Mesodermal cell (in vitro differentiated cells): ENCODE data around the gene TSG101.

ENCODE experiments used
- H3K27ac ChIP-seq: 2 replicates; pipeline ENCODE4 v1.7.0; 2013; ENCODE audit warnings: mild to moderate bottlenecking, low read depth, low read length, moderate library complexity; ENCODE audit not compliant: severe bottlenecking
- H3K36me3 ChIP-seq: 2 replicates; pipeline ENCODE4 v1.7.1; 2013; ENCODE audit warnings: mild to moderate bottlenecking, low read length, moderate library complexity; ENCODE audit not compliant: control insufficient read depth, insufficient read depth
- H3K4me1 ChIP-seq: one replicate; pipeline ENCODE4 v1.7.1; 2013; ENCODE audit warnings: mild to moderate bottlenecking, low read length; ENCODE audit not compliant: insufficient read depth, control insufficient read depth, poor library complexity, severe bottlenecking
- H3K4me3 ChIP-seq: 2 replicates; pipeline ENCODE4 v1.7.0; 2013; ENCODE audit warnings: low read length, control low read depth, mild to moderate bottlenecking; ENCODE audit not compliant: insufficient read depth, poor library complexity, severe bottlenecking; ENCODE audit errors: extremely low read depth
- H3K9me3 ChIP-seq: 2 replicates; pipeline ENCODE4 v1.7.1; 2013; ENCODE audit warnings: mild to moderate bottlenecking, low read length, moderate library complexity; ENCODE audit not compliant: control insufficient read depth
- WGBS, 2 experiments: methylation state at CpG; one replicate each; pipeline ENCODE4 v1.1.5; 2013; ENCODE audit warnings: missing lambda C conversion rate in 2 of 2; ENCODE audit not compliant: insufficient coverage in 2 of 2; 5-methylcytosine and 5-hydroxymethylcytosine counted together

TSG101 gene

DNA sequence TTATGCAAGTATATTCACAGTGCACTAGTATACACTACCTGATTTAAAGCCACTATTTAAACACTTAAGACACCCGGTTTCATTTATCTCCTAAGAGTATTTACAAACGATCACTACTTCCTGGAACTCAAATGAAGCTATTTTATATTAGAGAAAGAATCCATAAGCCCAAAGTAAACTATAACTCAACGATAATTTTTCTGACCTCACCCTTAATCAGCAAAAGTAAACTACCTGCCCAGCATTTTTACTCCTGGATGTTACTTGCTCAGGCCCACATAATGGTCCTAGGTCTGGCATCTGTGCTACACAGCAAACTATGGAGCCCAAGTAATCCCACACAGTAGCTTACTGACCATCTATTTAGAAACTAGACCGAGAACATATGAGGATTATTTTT, 33.4 kb downstream of the TSG101 start:
- Histone ChIP-seq H3K36me3 (peaks cover 51% of the 10 kb centered on the region), H3K4me3 (no peak overlapping the region), H3K4me1 (no peaks in the 10 kb centered on the region), H3K9me3 (no peaks in the 10 kb centered on the region), H3K27ac (no peak overlapping the region)
- WGBS, 2 experiments = 71 to 91% methylated on average over 1 of the region's 4 CpGs

DNA sequence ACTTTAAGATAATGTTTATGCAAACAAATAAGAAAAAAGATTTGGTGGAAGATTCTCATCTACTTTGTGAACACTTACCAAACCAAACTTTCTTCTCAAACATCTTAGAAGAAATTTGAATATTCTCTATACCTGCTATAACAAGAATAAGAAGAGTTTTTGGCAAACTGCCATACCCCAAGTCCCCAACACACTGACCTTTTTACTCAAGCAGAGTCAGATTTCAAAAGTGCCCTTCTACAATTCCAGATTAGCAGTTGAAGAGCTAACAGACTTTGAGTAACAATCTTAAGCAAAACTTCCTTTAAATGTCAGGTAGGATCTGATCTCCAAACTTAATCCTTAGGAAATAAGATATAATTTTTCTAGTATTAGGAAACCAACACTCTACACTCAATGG, 33.9 kb downstream of the TSG101 start:
- Histone ChIP-seq H3K4me3 (no peak overlapping the region), H3K27ac (no peak overlapping the region), H3K36me3 (peaks cover 50% of the 10 kb centered on the region), H3K9me3 (no peaks in the 10 kb centered on the region), H3K4me1 (no peaks in the 10 kb centered on the region)

DNA sequence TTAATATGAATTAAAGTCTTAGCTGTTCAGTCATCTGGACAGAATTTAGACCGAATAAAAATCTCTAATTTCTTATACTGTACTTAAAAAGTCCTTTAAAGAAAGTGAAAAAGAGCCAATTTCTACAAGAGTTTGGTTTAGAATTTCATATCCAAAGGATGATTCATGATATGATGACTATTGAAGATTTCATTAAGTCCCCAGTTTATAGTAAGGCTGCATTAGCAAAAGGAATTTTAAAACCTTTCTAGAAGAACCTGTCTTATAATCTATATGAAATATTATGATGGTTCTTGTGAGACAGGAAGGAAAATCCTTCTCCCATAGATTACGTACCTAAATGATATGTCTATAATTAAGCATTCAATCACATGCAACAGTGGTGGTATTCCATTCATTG, 34.8 kb downstream of the TSG101 start:
- WGBS, 2 experiments = no CpG with 5 or more reads among the region's 2 CpGs
- H3K27ac ChIP-seq = no peak overlapping the region
- H3K4me3 ChIP-seq = no peak overlapping the region
- H3K9me3 ChIP-seq = no peaks in the 10 kb centered on the region
- H3K4me1 ChIP-seq = no peaks in the 10 kb centered on the region
- H3K36me3 ChIP-seq = peaks cover 54% of the 10 kb centered on the region

DNA sequence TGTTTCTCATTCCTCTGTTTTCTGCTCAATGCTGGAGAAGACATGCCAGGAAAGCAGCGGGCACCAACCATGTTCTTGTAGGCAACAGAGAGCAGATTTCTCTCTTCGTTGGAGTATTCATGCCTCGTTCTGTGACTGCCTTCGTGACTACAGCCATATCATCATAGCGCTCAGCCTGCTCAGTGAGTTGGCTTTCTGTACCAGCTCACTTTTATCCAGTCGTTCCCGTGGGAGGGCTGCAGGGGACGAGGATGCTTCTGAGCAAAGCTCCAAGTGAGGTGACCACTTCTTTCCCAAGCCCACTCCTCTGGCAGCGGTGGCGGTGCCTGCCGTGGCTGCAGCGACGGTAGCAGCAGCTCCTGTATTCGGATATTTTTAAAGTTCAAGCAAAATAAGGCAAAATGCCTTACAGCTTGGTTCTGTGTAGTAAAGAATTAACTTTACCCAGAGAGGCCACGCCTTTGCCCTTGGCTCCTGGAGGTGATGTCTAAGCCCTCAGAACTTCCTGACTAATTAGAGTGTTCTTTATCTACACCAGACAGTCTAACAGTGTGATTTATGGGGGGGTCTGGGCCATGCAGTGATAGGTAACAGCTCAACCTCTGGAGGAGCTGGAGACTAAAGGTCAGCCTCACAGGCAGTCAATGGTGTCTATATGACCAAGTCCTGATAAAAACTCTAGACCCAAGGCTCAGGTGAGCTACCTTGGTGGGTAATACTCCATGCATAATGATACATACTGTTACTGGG, 35.8 kb downstream of the TSG101 start:
- H3K4me3 ChIP-seq = no peak overlapping the region
- H3K4me1 ChIP-seq = no peaks in the 10 kb centered on the region
- WGBS, 2 experiments = 93 to 97% methylated on average over 13 to 14 of the region's 15 CpGs
- no peak overlapping the region for H3K27ac ChIP-seq
- peaks cover 56% of the 10 kb centered on the region for H3K36me3 ChIP-seq
- no peaks in the 10 kb centered on the region for H3K9me3 ChIP-seq

DNA sequence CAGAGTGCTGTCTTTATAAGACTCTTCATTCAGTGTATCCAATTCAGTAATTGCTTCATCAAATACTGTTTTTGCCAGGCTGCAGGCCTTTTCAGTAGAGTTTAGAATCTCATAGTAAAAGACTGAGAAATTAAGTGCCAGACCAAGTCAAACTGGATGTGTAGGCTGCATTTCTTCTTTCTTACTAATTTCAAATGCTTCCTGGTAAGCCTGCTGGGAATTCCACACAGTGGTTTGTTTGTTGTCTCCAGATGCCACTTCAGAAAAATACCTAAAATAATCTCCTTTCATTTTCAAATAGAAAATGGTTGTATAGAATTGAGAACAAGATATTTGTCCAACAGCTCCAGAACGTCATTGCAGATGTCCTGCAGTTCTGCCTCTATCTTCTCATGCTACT, 36.4 kb downstream of the TSG101 start:
- Histone ChIP-seq H3K4me1 (no peaks in the 10 kb centered on the region), H3K9me3 (no peaks in the 10 kb centered on the region), H3K4me3 (no peak overlapping the region), H3K27ac (no peak overlapping the region), H3K36me3 (peaks cover 53% of the 10 kb centered on the region)
- WGBS, 2 experiments = 100% methylated on average over 1 of the region's 1 CpG

DNA sequence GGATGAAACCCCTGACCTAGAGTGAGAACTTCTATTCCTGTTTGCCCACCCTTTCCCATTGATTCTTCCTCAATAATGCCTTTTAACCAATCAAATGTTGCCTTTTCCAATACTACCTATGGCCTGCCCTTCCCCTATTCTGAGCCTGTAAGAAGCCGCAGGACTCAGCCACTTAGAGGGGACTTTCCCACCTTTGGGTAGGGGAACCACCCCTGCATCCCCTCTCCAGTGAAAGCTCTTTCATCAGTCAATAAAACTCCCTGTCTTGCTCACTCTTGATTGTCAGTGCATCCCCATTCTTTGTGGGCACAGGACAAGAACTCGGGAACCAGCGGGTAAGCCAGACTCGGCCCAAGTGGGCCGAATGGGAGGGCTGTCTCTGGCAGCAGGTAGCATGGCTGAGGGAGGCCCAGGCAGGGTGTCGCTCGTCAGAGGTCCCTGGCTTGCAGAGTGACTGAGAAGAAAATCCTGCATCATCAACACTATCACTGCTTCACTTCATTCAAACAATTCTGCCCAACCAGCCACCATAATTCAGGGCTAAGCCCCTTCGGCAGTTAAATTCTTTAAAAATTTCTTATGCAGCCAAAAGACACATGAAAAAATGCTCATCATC, 40.7 kb downstream of the TSG101 start:
- Histone ChIP-seq H3K4me1 (no peaks in the 10 kb centered on the region), H3K4me3 (no peak overlapping the region), H3K9me3 (no peaks in the 10 kb centered on the region), H3K36me3 (peaks cover 66% of the 10 kb centered on the region), H3K27ac (no peak overlapping the region)
- 97 to 100% methylated on average over 6 to 8 of the region's 8 CpGs for WGBS, 2 experiments

DNA sequence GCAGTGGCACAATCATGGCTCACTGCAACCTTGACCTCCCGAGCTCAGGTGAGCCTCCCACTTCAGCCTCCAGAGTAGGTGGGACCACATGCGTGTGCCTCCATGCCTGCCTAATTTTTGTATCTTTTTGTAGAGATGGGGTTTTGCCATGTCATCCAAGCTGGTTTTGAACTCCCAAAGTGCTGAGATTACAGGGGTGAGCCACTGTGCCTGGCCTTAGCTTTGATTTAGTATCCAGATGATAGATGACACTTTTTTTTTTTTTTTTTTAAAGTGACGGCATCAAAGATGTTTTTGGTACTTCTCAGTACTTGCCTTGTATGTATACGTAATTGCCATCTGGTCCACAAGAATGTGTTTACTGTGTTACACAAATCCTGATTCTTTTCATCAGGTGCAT, 47.7 kb downstream of the TSG101 start:
- 100% methylated on average over 1 to 2 of the region's 4 CpGs for WGBS, 2 experiments
- no peak overlapping the region for H3K4me3 ChIP-seq
- peaks cover 87% of the 10 kb centered on the region for H3K36me3 ChIP-seq
- no peak overlapping the region for H3K27ac ChIP-seq
- no peaks in the 10 kb centered on the region for H3K4me1 ChIP-seq
- no peaks in the 10 kb centered on the region for H3K9me3 ChIP-seq

DNA sequence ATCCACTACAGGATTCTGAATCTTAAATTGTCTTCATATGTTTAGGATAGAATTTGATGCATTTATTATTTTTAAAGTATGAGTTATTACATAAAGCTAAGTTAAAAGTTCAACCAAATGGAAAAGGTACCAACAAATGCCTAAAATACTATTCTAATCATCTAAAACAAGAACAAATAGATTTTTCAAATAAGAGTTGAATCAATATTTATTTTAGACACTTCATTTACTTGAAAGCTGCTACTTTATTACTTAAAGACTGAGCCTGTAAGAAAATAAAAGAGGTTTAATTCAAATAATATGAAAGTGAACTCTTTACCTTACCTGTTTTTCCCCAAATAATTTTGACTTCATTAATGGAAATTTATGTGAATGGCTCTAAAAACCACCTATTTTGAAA, 54.2 kb downstream of the TSG101 start:
- Histone ChIP-seq H3K36me3 (peaks cover 26% of the 10 kb centered on the region), H3K9me3 (no peaks in the 10 kb centered on the region), H3K4me3 (no peak overlapping the region), H3K27ac (no peak overlapping the region), H3K4me1 (no peaks in the 10 kb centered on the region)

DNA sequence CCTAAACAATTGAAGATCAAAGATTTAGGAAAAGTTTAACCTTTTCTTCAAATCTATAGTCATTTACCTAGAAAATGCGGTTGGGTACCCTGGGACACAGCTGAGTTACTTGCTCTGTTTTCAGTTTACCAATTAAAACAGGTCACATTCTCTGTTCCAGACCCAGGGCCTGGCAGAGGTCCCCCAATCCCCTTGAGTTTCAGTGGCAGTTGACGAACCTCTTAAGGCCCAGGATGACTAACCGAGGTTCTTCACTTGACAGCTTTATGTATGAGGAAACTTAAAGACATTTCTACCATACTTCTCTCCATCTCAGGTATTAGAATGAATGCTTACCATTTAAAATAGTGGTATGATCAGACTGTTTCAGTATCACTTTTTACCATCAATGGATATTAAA, 54.7 kb downstream of the TSG101 start:
- 90 to 100% methylated on average over 1 to 2 of the region's 3 CpGs for WGBS, 2 experiments
- Histone ChIP-seq H3K27ac (no peak overlapping the region), H3K4me3 (no peak overlapping the region), H3K4me1 (no peaks in the 10 kb centered on the region), H3K9me3 (no peaks in the 10 kb centered on the region), H3K36me3 (peaks cover 21% of the 10 kb centered on the region)

DNA sequence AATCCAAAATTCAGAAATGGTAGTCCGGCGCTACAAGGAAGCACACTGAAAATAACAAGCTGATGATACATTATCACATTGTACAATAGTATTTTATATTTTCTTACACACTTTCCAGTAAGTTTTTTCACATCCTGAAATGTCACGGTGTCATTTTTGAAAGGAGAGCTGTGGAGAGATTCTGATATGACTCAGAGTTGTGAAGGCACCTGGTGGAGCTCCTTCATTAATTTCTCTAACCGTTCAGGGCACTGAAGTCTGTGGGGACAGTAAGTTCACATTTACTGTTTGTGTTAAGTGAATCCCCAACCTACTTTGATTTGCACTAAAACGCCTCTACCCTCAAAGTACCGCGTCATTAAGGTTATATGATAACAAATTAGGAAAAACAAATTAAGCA, 57.8 kb downstream of the TSG101 start:
- WGBS, 2 experiments = 86 to 100% methylated on average over 1 of the region's 7 CpGs
- no peaks in the 10 kb centered on the region for H3K4me1 ChIP-seq
- H3K9me3 ChIP-seq = no peaks in the 10 kb centered on the region
- H3K36me3 ChIP-seq = no peaks in the 10 kb centered on the region
- H3K27ac ChIP-seq = no peak overlapping the region
- H3K4me3 ChIP-seq = no peak overlapping the region

DNA sequence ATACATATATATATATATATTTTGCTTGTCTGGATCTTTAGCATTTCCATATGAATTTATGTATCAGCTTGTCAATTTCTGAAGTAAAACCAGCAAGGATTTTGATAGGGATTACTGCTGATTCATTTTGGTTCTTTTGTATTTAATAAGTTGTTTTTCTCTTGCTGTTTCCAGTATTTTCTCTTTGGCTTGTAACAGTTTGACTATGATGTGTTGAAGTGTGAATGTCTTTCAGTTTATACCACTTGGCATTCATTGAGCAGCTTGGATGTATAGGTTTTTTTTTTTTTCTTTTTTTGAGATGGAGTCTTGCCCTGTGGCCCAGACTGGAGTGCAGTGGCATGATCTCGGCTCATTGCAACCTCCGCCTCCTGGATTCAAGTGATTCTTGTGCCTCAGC, 58.7 kb downstream of the TSG101 start:
- H3K9me3 ChIP-seq = no peaks in the 10 kb centered on the region
- H3K36me3 ChIP-seq = no peaks in the 10 kb centered on the region
- no peak overlapping the region for H3K27ac ChIP-seq
- H3K4me3 ChIP-seq = no peak overlapping the region
- 86 to 100% methylated on average over 2 of the region's 2 CpGs for WGBS, 2 experiments
- no peaks in the 10 kb centered on the region for H3K4me1 ChIP-seq
